HL-60 (cell line): ENCODE data around the gene SEPTIN2.

Experiments used
- REST ChIP-seq: IDR thresholded peaks from 2 replicates; pipeline ENCODE4 v1.6.1; 2012; ENCODE audit warnings: low read depth; ENCODE audit not compliant: insufficient replicate concordance
- TF ChIP-seq, protein P1 (sequence below): IDR thresholded peaks from one replicate; pipeline ENCODE4 v1.5.1; 2011; ENCODE audit warnings: low read length, control low read depth, inconsistent platforms; ENCODE audit not compliant: insufficient read depth

- TF ChIP-seq, protein P1, sequence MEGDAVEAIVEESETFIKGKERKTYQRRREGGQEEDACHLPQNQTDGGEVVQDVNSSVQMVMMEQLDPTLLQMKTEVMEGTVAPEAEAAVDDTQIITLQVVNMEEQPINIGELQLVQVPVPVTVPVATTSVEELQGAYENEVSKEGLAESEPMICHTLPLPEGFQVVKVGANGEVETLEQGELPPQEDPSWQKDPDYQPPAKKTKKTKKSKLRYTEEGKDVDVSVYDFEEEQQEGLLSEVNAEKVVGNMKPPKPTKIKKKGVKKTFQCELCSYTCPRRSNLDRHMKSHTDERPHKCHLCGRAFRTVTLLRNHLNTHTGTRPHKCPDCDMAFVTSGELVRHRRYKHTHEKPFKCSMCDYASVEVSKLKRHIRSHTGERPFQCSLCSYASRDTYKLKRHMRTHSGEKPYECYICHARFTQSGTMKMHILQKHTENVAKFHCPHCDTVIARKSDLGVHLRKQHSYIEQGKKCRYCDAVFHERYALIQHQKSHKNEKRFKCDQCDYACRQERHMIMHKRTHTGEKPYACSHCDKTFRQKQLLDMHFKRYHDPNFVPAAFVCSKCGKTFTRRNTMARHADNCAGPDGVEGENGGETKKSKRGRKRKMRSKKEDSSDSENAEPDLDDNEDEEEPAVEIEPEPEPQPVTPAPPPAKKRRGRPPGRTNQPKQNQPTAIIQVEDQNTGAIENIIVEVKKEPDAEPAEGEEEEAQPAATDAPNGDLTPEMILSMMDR: no peak
- no peak for TF ChIP-seq REST
Measured at GRCh38 chr2:241334813-241335212, 19.1 kb downstream of the SEPTIN2 start.
